NCI-H1092 treated with DMSO at 0.1 percent for 48 hours (cell line): ENCODE data around the gene CDK11B.

Experiments
- DNase-seq: peaks from one replicate; lab custom pipeline; 2025; lab: John Stamatoyannopoulos, UW

CDK11B gene

GRCh38 chr1:1627261-1627828, 31.5 kb downstream of the CDK11B start:
- DNase-seq: no peak

GRCh38 chr1:1626207-1627141, 32.3 kb downstream of the CDK11B start:
- DNase-seq: no peak

GRCh38 chr1:1625824-1626206, 33.0 kb downstream of the CDK11B start:
- no peak for DNase-seq

DNA sequence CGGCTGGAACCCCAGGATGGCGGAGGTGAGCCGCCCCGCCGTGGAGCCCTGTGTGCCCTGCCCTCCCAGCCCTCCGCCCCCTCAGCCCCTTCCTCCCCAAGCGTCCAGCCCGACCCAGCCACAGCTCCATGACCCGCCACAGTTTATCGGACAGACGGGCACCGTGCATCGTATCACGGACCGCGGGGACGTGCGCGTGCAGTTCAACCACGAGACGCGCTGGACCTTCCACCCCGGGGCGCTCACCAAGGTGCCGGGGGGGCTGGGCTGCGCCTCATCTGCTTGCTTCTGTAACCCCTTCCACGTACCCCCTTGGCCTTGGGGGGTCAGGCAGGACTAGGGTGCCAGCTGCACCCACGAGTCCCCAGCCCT, 33.4 kb downstream of the CDK11B start:
- DNase-seq: no peak

DNA sequence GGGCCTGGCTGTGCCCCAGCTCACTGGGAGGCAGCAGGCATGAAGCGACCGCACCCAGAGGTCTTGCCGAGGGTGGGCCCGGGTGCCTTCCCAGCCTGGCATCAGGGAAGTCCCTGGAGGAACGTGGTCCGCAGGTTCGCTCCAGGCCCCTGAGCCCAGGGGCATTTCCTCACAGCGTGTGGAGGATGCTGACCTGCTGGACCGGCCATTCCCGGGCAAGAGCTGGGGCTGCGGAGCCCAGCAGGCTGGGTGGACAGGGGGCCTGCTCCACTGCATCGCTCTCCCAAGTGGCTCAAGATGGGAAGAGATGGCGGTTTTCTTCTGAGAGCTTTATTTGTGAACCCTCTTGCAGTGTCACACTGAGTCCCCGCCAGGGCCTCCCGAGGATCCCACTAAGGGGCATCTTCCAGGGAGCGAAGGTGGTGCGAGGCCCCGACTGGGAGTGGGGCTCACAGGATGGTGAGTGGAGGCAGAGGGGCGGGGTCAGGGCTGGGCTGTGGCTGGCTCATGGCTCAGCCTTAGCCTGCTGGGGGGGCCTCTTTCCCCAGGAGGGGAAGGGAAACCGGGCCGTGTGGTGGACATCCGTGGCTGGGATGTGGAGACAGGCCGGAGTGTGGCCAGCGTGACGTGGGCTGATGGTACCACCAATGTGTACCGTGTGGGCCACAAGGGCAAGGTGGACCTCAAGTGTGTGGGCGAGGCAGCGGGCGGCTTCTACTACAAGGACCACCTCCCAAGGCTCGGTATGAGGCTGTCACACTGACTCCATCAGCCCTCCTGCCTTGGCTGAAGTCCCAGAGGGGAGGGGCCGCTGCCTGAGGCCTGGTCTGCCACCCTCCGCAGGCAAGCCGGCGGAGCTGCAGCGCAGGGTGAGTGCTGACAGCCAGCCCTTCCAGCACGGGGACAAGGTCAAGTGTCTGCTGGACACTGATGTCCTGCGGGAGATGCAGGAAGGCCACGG, 34.1 kb downstream of the CDK11B start:
- no peak for DNase-seq

- no peak for DNase-seq
Measured at GRCh38 chr1:1623631-1624442, 35.0 kb downstream of the CDK11B start.

GRCh38 chr1:1623181-1623630, 35.6 kb downstream of the CDK11B start:
- no peak for DNase-seq

GRCh38 chr1:1622788-1623094, 36.1 kb downstream of the CDK11B start:
- DNase-seq: no peak

- DNase-seq: no peak
Measured at GRCh38 chr1:1622010-1622787, 36.6 kb downstream of the CDK11B start.

- no peak for DNase-seq
Measured at GRCh38 chr1:1621173-1622009, 37.4 kb downstream of the CDK11B start.

GRCh38 chr1:1620433-1621139, 38.2 kb downstream of the CDK11B start:
- no peak for DNase-seq

GRCh38 chr1:1619917-1620361, 38.9 kb downstream of the CDK11B start:
- no peak for DNase-seq

DNA sequence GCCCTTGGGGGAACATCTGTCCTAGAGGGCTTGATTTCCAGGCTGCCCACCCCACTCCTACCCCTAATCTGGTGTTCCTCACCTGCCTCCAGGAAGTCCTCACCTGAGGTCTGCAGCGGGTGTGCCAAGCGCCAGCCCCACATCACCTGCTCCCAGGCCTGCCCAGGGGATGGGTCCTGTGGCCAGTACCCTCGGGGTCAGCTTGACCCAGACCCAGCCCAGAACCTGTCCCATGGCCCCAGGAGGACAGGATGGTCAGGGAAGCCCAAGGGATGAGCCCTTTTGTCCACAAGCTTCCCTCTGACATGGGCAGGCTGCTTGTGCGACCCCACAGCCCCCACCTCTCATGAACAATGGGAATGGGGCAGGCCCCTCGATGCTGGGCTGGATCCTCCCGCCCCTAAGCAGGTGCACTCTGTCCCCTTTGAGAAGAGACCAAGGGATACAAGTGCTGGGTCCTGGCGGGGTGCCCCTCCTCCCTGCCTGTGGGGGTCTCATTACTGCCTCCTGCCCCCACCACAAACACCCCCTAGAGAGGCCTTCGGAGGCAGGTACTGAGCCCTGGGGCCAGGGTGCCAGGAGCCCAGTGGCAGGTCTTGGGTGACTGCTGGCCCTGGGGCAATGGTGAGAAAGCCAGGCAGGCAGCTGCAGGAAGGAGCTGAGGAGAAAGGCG, 40.3 kb downstream of the CDK11B start:
- no peak for DNase-seq

DNA sequence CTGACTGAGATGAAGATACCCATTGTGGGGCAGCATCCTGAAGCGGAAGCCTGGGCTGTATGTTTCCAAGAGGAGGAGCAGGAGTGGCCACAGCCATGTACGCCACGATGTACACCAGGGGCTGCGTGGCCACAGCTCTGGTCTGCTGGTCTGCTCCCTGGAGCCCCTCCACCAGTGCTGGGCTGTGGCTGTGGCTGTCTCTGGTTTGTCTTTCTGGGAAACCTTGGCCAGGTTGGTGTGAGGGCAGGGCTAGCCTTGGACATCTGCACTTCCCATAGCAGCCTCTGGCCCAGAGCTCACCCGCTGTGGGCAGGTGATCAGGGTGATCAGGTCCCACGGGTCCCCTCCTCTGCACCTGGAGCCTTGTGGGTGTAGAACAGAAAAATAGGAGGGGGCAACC, 40.9 kb downstream of the CDK11B start:
- no peak for DNase-seq

DNA sequence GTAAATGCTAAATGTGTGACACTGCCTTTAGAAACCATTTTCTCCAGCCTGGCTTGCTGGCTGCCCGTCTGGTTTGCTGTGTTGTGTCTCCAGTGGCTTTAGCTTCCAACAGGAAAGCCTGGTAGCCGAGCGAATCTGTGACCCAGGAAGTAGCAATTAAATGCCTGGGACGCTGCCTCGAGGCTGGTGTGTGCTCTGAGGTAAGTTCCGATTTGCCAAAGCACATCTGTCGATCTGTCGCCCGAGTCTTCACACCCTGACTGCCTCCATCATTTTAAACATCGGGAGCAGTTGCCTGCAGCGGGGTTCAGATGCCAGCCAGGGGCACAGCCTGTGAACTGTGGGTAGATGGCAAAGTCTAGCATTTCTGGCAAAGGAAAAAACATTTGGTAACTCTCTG, 41.3 kb downstream of the CDK11B start:
- no peak for DNase-seq

- DNase-seq: no peak
Measured at GRCh38 chr1:1616838-1617237, 42.0 kb downstream of the CDK11B start.

DNA sequence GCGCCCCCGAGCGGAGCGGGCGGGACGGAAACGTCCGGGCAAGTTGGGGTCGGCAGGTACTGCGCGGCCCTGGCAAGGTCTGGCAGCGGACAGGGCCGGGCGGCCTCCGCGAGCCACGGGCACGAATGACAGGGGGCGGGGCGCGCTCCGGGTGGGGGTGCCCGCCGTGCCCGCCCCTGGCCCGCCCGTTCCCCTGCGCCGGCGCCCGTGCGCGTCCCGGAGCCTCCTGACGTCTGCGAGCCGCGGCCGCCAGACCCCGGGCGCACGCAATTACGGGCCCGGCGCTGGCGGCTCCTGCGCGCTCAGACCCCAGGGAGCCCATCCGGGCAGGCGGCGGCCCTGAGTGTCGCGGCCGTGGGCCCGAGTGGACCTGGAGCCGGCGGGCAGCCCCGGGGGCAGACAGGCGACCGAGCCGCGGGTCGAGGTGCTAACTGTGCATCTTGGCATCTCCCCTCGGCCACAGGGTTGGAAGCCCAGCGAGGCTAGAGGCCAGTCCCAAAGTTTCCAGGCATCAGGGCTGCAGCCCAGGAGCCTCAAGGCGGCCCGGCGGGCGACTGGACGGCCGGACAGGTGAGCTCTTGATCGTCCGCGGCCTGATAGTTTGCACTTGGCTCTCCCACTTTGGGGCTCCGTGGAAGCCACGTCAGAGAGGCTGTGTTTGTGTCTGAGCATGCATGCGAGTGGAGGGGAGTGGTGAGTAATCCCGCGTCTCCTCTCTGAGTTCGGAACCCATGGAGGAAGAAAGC, 42.6 kb downstream of the CDK11B start:
- DNase-seq: no peak
